Measurements from ENCODE around the gene PDLIM4.

Gene PDLIM4

DNA sequence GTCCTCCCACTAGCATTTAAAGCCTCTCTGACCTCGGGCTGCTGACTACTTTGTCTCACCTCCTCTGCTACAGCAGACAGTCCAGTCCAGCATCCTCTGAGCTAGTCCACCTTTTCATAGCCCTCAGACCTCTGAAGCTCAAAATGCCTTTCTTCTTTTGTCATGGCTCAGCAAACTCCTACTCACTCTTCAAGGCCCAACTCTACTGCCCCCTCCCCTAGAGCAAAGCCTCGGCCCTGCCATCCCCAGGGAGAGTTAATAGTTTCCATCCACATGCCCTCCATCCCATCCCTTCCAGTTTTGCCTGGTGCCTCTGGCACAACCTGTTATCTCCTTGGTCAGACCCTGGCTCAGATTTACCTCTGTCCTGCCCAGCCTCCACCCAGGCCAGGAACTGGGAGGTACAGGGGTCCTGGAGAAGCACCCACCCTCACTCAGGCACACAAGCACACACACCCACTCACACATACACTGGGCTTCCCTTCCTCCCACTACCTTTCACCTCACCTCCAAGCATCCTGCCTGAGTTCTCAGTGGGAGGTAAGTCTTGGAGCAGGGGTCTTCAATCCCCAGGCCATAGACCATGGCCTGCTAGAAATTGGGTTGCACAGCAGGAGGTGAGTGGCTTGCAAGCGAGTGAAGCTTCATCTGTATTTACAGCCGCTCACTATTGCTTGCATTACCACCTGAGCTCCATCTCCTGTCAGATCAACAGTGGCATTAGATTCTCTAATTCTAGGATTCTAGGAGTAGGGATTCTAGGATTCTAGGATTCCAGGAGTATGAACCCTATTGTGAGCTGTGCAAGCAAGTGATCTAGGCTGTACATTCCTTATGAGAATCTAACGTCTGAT lies 18.1 kb downstream of the PDLIM4 start:
- Histone ChIP-seq H3K4me3 (ENCODE audit: low read depth, low read length) (no peak overlapping the region), H3K36me3 (ENCODE audit: control insufficient read depth, insufficient read depth, low read length) (no peaks in the 10 kb centered on the region), H3K9me3 (ENCODE audit: control insufficient read depth, insufficient read depth, low read length) (no peaks in the 10 kb centered on the region), H3K4me1 (ENCODE audit: control insufficient read depth, insufficient read depth, low read length) (0 out of 2 replicates have a peak, but pooled peaks cover 5% of the 10 kb centered on the region), H3K9ac (ENCODE audit: low read depth, low read length) (no peak overlapping the region), H3K27me3 (ENCODE audit: control insufficient read depth, insufficient read depth, low read length) (no peaks in the 10 kb centered on the region), H3K27ac (ENCODE audit: low read depth, low read length) (no peak overlapping the region)

- no peaks in the 10 kb centered on the region for H3K9me3 ChIP-seq (ENCODE audit: control insufficient read depth, insufficient read depth, low read length)
- H3K4me3 ChIP-seq (ENCODE audit: low read depth, low read length): no peak overlapping the region
- H3K9ac ChIP-seq (ENCODE audit: low read depth, low read length): no peak overlapping the region
- no peak overlapping the region for H3K27ac ChIP-seq (ENCODE audit: low read depth, low read length)
- no peaks in the 10 kb centered on the region for H3K36me3 ChIP-seq (ENCODE audit: control insufficient read depth, insufficient read depth, low read length)
- H3K27me3 ChIP-seq (ENCODE audit: control insufficient read depth, insufficient read depth, low read length): no peaks in the 10 kb centered on the region
- 0 out of 2 replicates have a peak, but pooled peaks cover 5% of the 10 kb centered on the region for H3K4me1 ChIP-seq (ENCODE audit: control insufficient read depth, insufficient read depth, low read length)
These were observed 19.8 kb downstream of the PDLIM4 start for GRCh38 chr5:132277256-132277655.

DNA sequence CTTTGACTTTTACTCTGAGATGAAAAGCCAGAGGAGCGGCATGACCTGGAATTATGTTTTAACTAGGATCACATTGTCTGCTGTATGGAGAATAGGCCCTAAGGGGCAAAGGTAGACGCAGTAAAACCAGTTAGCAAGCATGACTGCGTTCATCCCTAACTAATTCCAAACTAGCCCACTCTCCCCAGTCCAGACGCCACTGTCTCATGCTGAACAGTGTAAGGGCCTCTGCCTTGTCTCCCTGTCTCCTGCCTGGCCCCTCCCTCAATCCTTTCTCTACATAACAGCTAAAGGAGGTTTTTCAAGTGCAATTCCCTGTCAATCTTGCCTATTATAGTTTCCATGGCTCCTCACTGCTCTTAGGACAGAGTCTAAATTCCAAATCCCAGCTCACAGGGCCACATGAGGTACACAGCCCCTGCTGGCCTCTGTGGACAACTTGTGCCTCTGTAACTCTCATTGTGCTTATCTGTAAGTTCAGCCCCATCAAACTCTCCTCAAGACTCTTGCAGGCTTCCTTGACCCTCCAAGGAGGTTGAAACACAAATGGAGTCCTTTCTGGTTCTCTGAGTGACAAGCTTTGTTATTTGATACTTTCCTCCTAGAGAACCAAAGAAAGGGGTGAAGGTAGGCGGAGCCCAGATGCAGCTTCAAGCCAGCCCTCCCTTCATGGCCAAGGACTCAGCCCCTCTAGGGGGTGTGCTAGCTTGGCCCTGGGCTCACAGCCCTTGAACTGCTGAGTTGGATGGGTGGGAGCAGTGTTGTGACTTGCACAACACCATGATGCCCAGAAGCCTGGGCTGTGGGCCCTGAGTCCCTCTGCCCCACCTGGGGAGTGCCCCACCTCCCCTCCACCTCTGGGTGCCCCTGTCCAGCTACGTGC lies 20.7 kb downstream of the PDLIM4 start:
- H3K4me3 ChIP-seq (ENCODE audit: low read depth, low read length): no peak overlapping the region
- peak overlapping the region; percentile 5 for H3K27ac ChIP-seq (ENCODE audit: low read depth, low read length)
- no peaks in the 10 kb centered on the region for H3K36me3 ChIP-seq (ENCODE audit: control insufficient read depth, insufficient read depth, low read length)
- H3K9me3 ChIP-seq (ENCODE audit: control insufficient read depth, insufficient read depth, low read length): no peaks in the 10 kb centered on the region
- no peak overlapping the region for H3K9ac ChIP-seq (ENCODE audit: low read depth, low read length)
- H3K4me1 ChIP-seq (ENCODE audit: control insufficient read depth, insufficient read depth, low read length): 0 out of 2 replicates have a peak, but pooled peaks cover 5% of the 10 kb centered on the region
- no peaks in the 10 kb centered on the region for H3K27me3 ChIP-seq (ENCODE audit: control insufficient read depth, insufficient read depth, low read length)

DNA sequence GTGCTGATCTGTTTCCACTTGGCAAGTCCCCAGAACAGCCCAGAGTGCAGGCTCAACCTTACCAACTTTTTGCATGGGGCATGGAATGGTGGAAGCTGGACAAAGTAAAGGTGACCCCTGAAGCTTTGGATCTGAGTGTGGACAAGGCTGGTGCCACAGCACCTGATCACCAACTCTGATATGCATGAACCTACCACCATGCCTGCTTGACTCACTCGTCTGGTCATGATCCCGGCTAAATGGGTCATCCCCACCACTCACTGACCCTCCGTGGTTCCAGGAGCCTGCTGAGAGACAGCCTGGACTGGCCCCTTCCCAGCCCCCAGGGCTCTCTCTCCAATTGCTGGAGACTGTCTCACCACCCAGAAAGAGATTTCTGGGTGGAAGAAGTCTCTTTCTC lies 22.3 kb downstream of the PDLIM4 start:
- Histone ChIP-seq H3K27ac (ENCODE audit: low read depth, low read length) (no peak overlapping the region), H3K9ac (ENCODE audit: low read depth, low read length) (no peak overlapping the region), H3K4me1 (ENCODE audit: control insufficient read depth, insufficient read depth, low read length) (0 out of 2 replicates have a peak, but pooled peaks cover 5% of the 10 kb centered on the region), H3K36me3 (ENCODE audit: control insufficient read depth, insufficient read depth, low read length) (no peaks in the 10 kb centered on the region), H3K9me3 (ENCODE audit: control insufficient read depth, insufficient read depth, low read length) (no peaks in the 10 kb centered on the region), H3K4me3 (ENCODE audit: low read depth, low read length) (no peak overlapping the region), H3K27me3 (ENCODE audit: control insufficient read depth, insufficient read depth, low read length) (no peaks in the 10 kb centered on the region)

DNA sequence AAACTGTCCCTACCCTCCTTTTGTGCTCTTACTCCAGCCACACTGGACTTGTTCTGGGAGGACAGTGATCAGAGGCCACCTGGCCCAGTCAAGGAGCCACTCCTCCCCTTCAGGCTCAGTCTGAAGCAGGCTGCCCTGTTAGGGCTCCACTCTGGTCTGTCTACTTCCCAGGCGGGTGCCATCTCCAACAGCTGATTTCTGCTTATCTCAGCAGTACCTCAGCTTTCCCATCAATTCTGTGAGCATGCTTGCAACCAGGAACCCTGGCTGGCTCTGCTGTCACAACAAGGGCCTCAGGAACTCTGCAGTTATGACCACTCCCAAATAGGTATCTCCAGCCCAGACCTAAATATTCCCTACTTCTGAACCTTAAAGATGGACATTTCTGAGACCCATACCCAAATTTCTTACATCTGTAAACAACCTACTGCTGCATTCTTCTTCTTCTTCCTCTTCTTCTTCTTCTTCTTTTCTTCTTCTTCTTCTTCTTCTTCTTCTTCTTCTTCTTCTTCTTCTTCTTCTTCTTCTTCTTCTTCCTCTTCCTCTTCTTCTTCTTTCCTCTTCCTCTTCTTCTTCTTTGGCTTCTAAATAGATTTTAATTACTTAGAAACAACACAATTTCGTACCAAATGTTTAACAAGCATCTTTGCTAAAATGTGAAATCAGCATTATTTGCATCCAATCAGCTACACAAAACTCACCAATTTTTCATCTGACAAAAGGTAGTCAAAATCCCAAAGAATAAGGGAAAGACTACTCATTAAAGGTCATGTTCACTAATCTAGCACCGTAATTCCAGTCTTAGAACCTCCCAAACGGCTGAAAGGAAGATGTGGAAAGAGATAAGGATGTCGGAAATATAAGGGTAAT lies 23.1 kb downstream of the PDLIM4 start:
- no peaks in the 10 kb centered on the region for H3K27me3 ChIP-seq (ENCODE audit: control insufficient read depth, insufficient read depth, low read length)
- H3K36me3 ChIP-seq (ENCODE audit: control insufficient read depth, insufficient read depth, low read length): no peaks in the 10 kb centered on the region
- H3K9ac ChIP-seq (ENCODE audit: low read depth, low read length): no peak overlapping the region
- H3K9me3 ChIP-seq (ENCODE audit: control insufficient read depth, insufficient read depth, low read length): no peaks in the 10 kb centered on the region
- H3K4me1 ChIP-seq (ENCODE audit: control insufficient read depth, insufficient read depth, low read length): 0 out of 2 replicates have a peak, but pooled peaks cover 5% of the 10 kb centered on the region
- H3K27ac ChIP-seq (ENCODE audit: low read depth, low read length): no peak overlapping the region
- no peak overlapping the region for H3K4me3 ChIP-seq (ENCODE audit: low read depth, low read length)

DNA sequence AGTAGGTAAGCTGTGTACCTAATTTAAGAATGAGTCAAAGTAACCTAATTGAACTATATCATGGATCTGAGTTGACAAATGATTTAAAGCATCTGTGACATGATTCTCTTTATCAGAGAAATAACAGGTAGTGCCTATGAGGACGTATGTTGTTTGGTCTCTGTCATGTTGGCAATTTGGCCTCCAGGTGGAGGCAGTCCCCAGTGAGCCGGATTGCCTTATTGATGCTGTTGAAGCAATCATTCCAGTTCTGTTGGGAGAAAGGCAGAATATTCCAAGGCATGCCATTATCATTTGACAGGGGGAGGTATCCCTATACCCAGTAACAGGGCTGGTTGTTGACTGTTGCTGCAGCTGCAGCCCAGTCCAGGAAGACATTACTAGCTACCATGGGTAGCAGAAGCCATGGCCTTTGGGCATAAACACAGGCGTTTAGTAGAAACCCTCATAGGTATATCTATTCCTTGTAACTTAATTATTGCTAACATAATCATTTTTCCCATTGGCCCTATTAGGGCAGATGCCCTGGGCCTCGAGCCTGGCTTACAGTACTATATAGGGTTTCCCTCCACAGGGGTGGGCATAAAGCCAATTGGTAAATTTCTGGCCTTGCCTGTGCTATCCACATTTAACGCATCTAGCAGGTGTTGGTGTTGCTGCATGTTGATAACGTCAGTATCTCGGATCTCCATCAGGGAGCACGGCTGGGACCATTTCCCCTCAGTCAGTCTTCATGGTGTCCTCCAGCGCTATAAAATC lies 24.5 kb downstream of the PDLIM4 start:
- Histone ChIP-seq H3K9ac (ENCODE audit: low read depth, low read length) (no peak overlapping the region), H3K4me3 (ENCODE audit: low read depth, low read length) (no peak overlapping the region), H3K4me1 (ENCODE audit: control insufficient read depth, insufficient read depth, low read length) (0 out of 2 replicates have a peak, but pooled peaks cover 5% of the 10 kb centered on the region), H3K27ac (ENCODE audit: low read depth, low read length) (no peak overlapping the region), H3K9me3 (ENCODE audit: control insufficient read depth, insufficient read depth, low read length) (no peaks in the 10 kb centered on the region), H3K27me3 (ENCODE audit: control insufficient read depth, insufficient read depth, low read length) (no peaks in the 10 kb centered on the region), H3K36me3 (ENCODE audit: control insufficient read depth, insufficient read depth, low read length) (no peaks in the 10 kb centered on the region)

DNA sequence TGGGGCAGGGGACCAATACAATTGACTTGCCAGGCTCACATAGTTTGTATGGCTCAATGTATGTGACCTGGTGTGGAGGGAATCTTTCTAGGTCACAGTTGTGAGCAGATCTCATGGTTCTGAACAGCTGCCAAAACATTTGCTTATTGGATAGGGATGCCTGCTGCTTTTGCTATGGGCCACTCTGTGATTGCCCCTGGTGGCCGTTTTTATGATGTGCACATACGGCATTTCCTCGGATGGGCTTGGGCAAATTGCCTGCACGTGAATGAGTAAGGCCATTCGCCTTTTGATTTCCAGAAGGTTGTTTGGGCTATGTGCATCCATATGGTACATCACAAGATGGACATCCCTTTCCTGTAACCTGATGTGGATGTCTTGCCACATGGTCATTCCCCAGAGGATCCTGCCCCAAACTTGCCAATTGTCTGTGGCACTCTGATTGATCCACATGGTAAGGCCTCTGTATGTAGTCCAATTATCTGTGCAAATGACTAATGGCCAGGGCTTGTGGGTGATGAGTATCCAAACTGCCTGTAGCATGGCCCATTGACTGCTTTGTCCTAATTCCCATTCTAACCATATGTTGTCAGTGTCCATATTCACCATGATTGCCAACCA lies 26.0 kb downstream of the PDLIM4 start:
- Histone ChIP-seq H3K27ac (ENCODE audit: low read depth, low read length) (no peak overlapping the region), H3K27me3 (ENCODE audit: control insufficient read depth, insufficient read depth, low read length) (no peaks in the 10 kb centered on the region), H3K9ac (ENCODE audit: low read depth, low read length) (no peak overlapping the region), H3K4me3 (ENCODE audit: low read depth, low read length) (no peak overlapping the region), H3K9me3 (ENCODE audit: control insufficient read depth, insufficient read depth, low read length) (no peaks in the 10 kb centered on the region), H3K36me3 (ENCODE audit: control insufficient read depth, insufficient read depth, low read length) (no peaks in the 10 kb centered on the region), H3K4me1 (ENCODE audit: control insufficient read depth, insufficient read depth, low read length) (no peaks in the 10 kb centered on the region)

GRCh38 chr5:132289097-132289496 lies 31.6 kb downstream of the PDLIM4 start:
- H3K27ac ChIP-seq (ENCODE audit: low read depth, low read length): no peak overlapping the region
- no peaks in the 10 kb centered on the region for H3K36me3 ChIP-seq (ENCODE audit: control insufficient read depth, insufficient read depth, low read length)
- no peak overlapping the region for H3K9ac ChIP-seq (ENCODE audit: low read depth, low read length)
- no peaks in the 10 kb centered on the region for H3K27me3 ChIP-seq (ENCODE audit: control insufficient read depth, insufficient read depth, low read length)
- H3K4me1 ChIP-seq (ENCODE audit: control insufficient read depth, insufficient read depth, low read length): peaks cover 6% of the 10 kb centered on the region; the same call in 1 of the 2 replicates
- no peak overlapping the region for H3K4me3 ChIP-seq (ENCODE audit: low read depth, low read length)
- H3K9me3 ChIP-seq (ENCODE audit: control insufficient read depth, insufficient read depth, low read length): no peaks in the 10 kb centered on the region

- Histone ChIP-seq H3K9ac (ENCODE audit: low read depth, low read length) (no peak overlapping the region), H3K36me3 (ENCODE audit: control insufficient read depth, insufficient read depth, low read length) (no peaks in the 10 kb centered on the region), H3K4me1 (ENCODE audit: control insufficient read depth, insufficient read depth, low read length) (peaks cover 16% of the 10 kb centered on the region), H3K27me3 (ENCODE audit: control insufficient read depth, insufficient read depth, low read length) (peaks cover 19% of the 10 kb centered on the region), H3K27ac (ENCODE audit: low read depth, low read length) (no peak overlapping the region), H3K9me3 (ENCODE audit: control insufficient read depth, insufficient read depth, low read length) (no peaks in the 10 kb centered on the region), H3K4me3 (ENCODE audit: low read depth, low read length) (no peak overlapping the region)
These were observed 33.5 kb downstream of the PDLIM4 start for GRCh38 chr5:132291026-132291425.

Measured in HUES48 (cell line).